ENCODE results near the gene ZNF444.

DNA sequence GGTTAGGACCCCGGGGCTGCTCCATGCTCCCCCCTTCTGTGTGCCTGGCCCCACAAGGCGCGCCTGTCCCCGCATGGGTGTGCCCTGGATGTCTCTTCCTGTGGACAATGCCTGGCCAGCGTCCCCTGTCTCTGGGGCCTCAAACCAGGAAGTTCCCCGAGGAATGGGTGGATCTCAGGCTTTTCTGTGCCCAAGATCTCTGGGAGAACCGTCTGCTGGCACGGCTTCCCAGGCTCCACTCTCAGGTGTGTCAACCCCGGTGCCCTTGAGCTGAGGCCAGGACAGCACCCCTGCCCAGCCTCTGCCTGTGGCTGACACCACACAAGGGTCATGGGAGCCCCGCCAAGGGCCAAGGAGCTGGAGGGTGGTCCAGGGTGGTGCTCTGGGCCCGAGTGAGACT is 15.7 kb downstream of the ZNF444 start:
- TF ChIP-seq, protein P1, sequence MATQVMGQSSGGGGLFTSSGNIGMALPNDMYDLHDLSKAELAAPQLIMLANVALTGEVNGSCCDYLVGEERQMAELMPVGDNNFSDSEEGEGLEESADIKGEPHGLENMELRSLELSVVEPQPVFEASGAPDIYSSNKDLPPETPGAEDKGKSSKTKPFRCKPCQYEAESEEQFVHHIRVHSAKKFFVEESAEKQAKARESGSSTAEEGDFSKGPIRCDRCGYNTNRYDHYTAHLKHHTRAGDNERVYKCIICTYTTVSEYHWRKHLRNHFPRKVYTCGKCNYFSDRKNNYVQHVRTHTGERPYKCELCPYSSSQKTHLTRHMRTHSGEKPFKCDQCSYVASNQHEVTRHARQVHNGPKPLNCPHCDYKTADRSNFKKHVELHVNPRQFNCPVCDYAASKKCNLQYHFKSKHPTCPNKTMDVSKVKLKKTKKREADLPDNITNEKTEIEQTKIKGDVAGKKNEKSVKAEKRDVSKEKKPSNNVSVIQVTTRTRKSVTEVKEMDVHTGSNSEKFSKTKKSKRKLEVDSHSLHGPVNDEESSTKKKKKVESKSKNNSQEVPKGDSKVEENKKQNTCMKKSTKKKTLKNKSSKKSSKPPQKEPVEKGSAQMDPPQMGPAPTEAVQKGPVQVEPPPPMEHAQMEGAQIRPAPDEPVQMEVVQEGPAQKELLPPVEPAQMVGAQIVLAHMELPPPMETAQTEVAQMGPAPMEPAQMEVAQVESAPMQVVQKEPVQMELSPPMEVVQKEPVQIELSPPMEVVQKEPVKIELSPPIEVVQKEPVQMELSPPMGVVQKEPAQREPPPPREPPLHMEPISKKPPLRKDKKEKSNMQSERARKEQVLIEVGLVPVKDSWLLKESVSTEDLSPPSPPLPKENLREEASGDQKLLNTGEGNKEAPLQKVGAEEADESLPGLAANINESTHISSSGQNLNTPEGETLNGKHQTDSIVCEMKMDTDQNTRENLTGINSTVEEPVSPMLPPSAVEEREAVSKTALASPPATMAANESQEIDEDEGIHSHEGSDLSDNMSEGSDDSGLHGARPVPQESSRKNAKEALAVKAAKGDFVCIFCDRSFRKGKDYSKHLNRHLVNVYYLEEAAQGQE (IDR thresholded peaks at IDR 0.05; ENCODE audit: insufficient read depth in 1 of 2, low read depth in 2 of 2, low read length in 2 of 2): no peak
- TF ChIP-seq POLR2AphosphoS5 (IDR thresholded peaks at IDR 0.05; ENCODE audit: low read depth, low read length): no peak

All from PFSK-1 (cell line).